ENCODE measurements around the gene EHMT2.
A peak's percentile ranks its signal among the peaks of the same experiment; 100 is the strongest.

The EHMT2 gene

GRCh38 chr6:31837369-31838113 is 60.0 kb downstream of the EHMT2 start:
- no peak for DNase-seq

DNA sequence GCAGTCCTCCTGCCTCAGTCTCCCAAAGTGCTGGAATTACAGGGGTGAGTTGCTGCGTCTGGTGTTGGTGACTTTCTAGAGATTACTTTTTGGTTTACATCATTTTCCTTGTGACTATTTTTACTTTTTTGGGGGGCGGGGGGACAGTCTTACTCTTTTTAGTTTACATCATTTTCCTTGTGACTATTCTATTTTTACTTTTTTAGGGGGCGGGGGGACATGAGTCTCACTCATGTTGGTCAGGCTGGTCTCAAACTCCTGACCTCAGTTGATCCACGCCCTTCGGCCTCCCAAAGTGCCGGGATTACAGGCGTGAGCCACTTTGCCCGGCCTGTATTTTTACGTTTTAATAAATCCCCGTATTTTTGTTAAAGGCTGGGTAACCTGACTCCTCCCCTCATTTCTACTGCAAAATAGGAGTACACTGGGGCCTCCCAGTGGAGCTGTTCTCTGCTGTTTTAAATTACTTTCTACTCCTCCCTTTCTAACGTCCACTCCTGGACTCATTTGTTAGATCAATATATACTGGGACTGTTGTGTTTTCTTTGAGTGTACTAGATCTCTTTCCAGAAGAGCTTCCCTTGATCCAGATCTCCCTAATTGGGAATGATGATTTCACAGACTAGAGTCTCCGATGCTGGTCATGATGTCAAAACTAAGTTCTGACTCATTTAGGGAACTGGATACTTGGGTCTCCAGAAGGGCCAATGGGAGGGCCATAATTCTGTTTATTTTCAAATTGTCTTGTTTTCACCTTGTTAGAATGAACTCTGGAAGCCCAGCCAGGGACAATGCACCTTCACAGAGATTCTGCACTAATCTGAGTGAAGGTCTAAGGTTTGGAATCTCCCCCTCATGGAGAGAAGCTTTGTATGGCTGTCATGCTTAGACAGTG is 60.8 kb downstream of the EHMT2 start:
- DNase-seq = no peak

DNA sequence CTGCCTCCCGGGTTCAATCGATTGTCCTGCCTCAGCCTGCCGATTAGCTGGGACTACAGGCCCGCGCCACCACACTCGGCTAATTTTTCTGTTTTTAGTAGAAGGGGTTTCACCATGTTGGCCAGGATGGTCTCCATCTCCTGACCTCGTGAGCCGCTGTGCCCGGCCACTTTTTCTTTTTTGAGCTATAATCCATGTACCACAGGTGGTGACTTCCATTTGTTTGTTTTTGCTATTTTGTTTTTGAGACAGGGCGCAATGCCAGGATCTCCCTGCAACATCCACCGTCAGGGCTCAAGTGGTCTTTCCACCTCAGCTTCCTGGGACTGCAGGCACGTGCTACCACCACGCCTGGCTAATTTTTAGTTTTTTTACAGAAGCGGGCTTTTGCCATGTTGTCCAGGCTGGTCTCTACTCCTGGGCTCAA is 61.4 kb downstream of the EHMT2 start:
- DNase-seq = no peak

- peak; percentile 87 for DNase-seq
Measured at GRCh38 chr6:31834367-31835250, 62.9 kb downstream of the EHMT2 start.

DNA sequence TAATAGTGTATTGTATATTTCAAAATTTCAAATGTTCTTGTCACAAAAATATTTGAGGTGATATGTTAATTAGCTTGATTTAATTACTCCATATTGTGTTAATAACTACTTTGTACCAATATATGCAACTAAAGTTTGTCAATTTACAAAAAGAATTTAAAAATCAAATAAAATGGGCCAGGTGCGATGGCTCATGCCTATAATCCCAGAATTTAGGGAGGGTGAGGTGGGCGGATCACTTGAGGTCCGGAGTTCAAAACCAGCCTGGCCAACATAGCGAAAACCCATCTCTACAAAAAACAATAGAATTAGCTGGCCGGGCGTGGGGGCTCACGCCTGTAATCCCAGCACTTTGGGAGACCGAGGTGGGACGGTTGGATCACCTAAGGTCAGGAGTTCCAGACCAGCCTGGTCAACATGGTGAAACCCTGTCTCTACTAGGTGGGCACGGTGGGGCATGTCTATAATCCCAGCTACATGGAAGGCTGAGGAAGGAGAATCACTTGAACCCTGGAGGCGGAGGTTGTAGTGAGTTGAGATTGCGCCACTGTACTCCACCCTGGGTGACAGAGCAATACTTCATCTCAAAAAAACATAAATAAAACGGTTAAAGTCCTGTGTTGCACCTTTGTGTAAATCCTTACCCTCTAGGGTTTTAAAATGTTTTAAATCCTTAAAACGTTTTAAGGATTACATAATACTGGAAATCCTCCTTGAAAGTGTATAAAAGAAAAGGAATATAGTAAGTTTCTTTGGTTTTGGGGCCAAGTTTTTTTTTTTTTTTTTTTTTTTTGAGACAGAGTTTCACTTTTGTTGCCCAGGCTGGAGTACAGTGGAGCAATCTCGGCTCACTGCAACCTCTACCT is 65.9 kb downstream of the EHMT2 start:
- DNase-seq = no peak

DNA sequence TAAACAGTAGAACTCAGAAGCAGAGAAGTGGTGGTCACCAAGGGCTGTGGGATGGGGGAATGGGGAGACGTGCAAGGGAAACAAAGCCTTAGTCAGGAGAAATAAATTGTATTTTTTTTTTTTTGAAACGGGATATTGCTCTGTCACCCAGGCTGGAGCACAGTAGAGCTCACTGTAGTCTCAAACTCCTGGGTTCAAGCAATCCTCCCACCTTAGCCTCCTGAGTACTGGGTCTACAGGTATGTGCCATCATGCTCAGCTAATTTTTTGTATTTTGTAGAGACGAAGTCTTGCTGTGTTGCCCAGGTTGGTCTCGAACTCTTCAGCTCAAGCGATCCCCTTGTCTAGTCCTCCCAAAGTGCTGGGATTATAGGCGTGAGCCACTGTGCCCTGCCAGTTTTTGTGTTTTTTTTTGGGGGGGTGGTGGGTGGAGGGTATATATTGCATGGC is 66.6 kb downstream of the EHMT2 start:
- DNase-seq = no peak

All from NCI-H1436 (cell line).